ENCODE data around the gene LILRA6. TPM values are rescaled to one million over a fixed set of nuclear protein-coding genes. Genes with fewer than 3 reads are reported as not detected.

The LILRA6 gene
- total RNA-seq, 4 donors from 2014 or later = 0.19 to 1.1 (median 0.52) TPM; not detected in 1

DNA sequence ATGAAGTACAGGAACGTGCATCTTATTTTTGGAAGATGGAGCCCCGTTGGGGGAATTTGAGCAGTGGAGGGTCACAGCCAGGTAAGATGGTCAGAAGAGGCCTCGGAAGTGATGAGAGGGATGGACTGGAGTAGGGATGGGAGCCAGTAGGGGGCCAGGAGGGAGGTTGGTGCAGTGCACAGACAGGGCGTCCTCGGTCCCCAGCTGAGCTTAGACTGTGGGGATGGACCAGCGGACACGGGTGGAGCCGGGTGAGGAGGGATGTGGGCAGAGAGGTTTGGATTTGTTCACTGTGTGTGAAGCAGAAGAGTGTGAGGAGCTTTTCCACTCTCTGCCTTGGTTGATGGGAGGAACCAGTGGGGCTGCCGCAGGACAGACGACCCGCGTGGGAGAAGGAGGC, 31.4 kb downstream of the LILRA6 start:
- Histone ChIP-seq H3K27ac (peak overlapping the region in 3 of 4 donors; percentile 74 to 95 (median 95)), H3K9me3 (no peaks in the 10 kb centered on the region), H3K4me1 (peaks cover 29 to 41% of the 10 kb centered on the region in 2 donors), H3K36me3 (peaks cover 0 to 22% of the 10 kb centered on the region in 2 donors), H3K27me3 (no peaks in the 10 kb centered on the region), H3K4me3 (no peak overlapping the region)
- ATAC-seq (no peak), DNase-seq (no peak)
- in situ Hi-C loops (cut with MboI; ENCODE audit: low sequenced_read_pairs in 4 of 4) (no loop called here), intact Hi-C loops (cut with DNase I; ENCODE audit: low total_unique reads) (no loop called here)
- TF ChIP-seq, protein P1, sequence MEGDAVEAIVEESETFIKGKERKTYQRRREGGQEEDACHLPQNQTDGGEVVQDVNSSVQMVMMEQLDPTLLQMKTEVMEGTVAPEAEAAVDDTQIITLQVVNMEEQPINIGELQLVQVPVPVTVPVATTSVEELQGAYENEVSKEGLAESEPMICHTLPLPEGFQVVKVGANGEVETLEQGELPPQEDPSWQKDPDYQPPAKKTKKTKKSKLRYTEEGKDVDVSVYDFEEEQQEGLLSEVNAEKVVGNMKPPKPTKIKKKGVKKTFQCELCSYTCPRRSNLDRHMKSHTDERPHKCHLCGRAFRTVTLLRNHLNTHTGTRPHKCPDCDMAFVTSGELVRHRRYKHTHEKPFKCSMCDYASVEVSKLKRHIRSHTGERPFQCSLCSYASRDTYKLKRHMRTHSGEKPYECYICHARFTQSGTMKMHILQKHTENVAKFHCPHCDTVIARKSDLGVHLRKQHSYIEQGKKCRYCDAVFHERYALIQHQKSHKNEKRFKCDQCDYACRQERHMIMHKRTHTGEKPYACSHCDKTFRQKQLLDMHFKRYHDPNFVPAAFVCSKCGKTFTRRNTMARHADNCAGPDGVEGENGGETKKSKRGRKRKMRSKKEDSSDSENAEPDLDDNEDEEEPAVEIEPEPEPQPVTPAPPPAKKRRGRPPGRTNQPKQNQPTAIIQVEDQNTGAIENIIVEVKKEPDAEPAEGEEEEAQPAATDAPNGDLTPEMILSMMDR (IDR thresholded peaks at IDR 0.05 in 4 of 5, conservative IDR thresholded peaks at IDR 0.05 in 1 of 5) = no peak
- TF ChIP-seq POLR2A (IDR thresholded peaks at IDR 0.05) = no peak

DNA sequence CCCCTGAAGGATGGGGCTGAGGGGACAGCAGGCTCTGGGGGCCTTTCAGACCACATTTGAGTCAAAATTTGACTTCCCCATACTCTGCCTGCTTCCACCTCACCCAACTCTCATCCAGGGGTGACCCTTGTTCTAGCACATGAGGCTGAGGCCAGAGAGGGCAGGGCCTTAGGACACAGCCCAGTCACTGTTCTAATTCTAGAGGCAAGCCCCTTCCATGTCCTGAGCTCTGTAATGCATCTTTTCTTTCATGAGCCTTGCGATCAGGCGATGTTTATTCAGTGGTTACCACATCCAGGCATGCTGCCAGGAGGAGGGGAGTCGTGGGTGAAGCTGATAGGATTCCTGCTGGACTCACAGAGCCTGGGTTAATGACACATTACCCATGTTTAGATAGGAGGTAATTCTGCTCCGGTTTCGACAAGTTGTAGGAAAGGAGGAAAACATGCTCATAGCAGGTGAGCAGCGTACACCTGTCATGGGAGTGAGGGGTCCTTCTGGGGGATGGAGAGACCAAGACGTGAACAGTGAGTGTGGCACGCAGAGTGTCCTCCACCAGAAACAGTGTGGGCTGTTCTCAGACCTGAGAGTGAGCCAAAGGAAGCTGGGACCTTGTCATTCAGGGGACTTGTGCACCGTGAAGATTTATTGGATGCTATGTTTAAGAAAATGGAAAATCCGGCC, 32.6 kb downstream of the LILRA6 start:
- Histone ChIP-seq H3K4me1 (peaks cover 38 to 47% of the 10 kb centered on the region in 2 donors), H3K9me3 (no peaks in the 10 kb centered on the region), H3K27me3 (no peaks in the 10 kb centered on the region), H3K36me3 (peaks cover 0 to 34% of the 10 kb centered on the region in 2 donors), H3K4me3 (no peak overlapping the region), H3K27ac (peak overlapping the region; percentile 74 to 95 (median 86))
- peak; percentile 87 to 89 for ATAC-seq
- peak; percentile 66 to 84 for DNase-seq
- intact Hi-C loops (cut with DNase I; ENCODE audit: low total_unique reads) (loop anchor here (1.0 to 10.0 kb wide), 2 partner anchors 20 to 1395 kb away; partner anchors contain the start of genes ZNF524 and ZNF865), in situ Hi-C loops (cut with MboI; ENCODE audit: low sequenced_read_pairs in 4 of 4) (loop anchor here in 1 of 4 donors (10.0 kb wide), 1 partner anchor 245 kb away; no protein-coding TSS in a partner anchor)
- TF ChIP-seq POLR2A (IDR thresholded peaks at IDR 0.05) = peak; percentile 46 to 50
- TF ChIP-seq, protein P1 (IDR thresholded peaks at IDR 0.05 in 4 of 5, conservative IDR thresholded peaks at IDR 0.05 in 1 of 5) = no peak

DNA sequence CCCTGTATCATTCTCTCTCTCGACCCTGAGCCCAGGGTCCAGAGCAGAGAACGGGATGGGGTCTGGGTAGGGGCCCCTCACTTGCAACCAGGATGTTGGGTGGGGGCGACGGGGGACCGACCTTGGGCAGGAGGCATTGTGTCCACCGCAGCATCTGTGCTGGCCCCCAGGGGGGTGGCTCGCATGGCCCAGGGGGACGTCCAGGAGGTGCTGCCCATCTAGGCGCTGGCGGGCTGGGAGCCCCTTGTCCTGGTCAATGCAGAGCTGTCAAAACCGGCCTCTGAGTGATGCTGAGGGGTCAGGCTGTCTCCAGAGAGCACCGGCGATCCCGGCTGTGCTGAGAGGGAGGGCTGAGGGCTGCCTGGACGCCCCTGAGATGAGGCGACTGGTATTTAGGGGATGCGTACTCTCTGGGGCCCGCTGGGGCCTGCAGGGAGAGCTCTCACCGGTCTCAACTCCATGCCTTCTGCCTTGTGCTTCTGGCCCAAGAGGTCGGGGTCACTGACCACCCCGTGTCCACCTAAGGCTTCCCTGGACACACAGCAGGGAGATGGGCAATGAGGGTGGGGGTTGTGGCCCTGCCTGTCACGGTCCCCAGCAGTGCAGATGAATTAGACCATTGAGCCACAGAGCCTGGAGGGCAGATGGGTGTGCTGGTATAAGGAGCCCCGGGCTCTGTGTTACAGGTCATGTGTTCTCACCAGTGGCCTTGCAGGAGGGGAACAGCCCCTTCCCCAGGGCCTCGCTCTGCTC, 33.4 kb downstream of the LILRA6 start:
- Histone ChIP-seq H3K9me3 (no peaks in the 10 kb centered on the region), H3K27me3 (no peaks in the 10 kb centered on the region), H3K36me3 (peaks cover 0 to 41% of the 10 kb centered on the region in 2 donors), H3K4me3 (no peak overlapping the region), H3K27ac (peak overlapping the region; percentile 74 to 95 (median 86)), H3K4me1 (peaks cover 45 to 55% of the 10 kb centered on the region in 2 donors)
- TF ChIP-seq, protein P1 (IDR thresholded peaks at IDR 0.05 in 4 of 5, conservative IDR thresholded peaks at IDR 0.05 in 1 of 5) = no peak
- no peak for TF ChIP-seq POLR2A (IDR thresholded peaks at IDR 0.05)
- ATAC-seq (peak; percentile 4 to 9), DNase-seq (no peak)
- in situ Hi-C loops (cut with MboI; ENCODE audit: low sequenced_read_pairs in 4 of 4) (loop anchor here in 1 of 4 donors (10.0 kb wide), 1 partner anchor 246 kb away; no protein-coding TSS in a partner anchor), intact Hi-C loops (cut with DNase I; ENCODE audit: low total_unique reads) (loop anchor here (10.0 kb wide), 1 partner anchor 1396 kb away; the partner anchor contains the start of genes ZNF524 and ZNF865)

DNA sequence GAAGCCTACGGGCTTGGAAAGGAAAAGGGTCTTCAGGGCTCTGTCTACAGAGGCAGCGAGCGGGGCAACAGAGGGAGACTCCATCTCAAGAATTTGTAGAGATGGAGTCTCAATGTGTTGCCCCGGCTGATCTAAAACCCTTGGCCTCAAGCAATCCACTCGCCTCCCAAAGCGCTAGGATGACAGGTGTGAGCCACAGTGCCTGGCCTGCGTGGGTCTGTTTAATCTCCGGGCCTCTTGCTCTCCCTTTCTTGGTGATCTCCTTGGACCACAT, 33.9 kb downstream of the LILRA6 start:
- H3K36me3 ChIP-seq = peaks cover 0 to 46% of the 10 kb centered on the region in 2 donors
- H3K27me3 ChIP-seq = no peaks in the 10 kb centered on the region
- no peak for DNase-seq
- intact Hi-C loops (cut with DNase I; ENCODE audit: low total_unique reads) (loop anchor here (10.0 kb wide), 1 partner anchor 1396 kb away; the partner anchor contains the start of genes ZNF524 and ZNF865), in situ Hi-C loops (cut with MboI; ENCODE audit: low sequenced_read_pairs in 4 of 4) (loop anchor here in 1 of 4 donors (10.0 kb wide), 1 partner anchor 246 kb away; no protein-coding TSS in a partner anchor)
- TF ChIP-seq, protein P1 (IDR thresholded peaks at IDR 0.05 in 4 of 5, conservative IDR thresholded peaks at IDR 0.05 in 1 of 5) = no peak
- no peak for TF ChIP-seq POLR2A (IDR thresholded peaks at IDR 0.05)
- no peak for ATAC-seq
- no peak overlapping the region for H3K4me3 ChIP-seq
- H3K9me3 ChIP-seq = no peaks in the 10 kb centered on the region
- peaks cover 50 to 60% of the 10 kb centered on the region in 2 donors for H3K4me1 ChIP-seq
- H3K27ac ChIP-seq = peak overlapping the region; percentile 74 to 95 (median 86)
